HPDE6-E6E7 (cell line): Measurements from ENCODE around the gene CEP104.

Experiments used
- DNase-seq: peaks from one replicate; pipeline ENCODE4 v3.0.0; 2011; ENCODE audit warnings: missing footprints; ENCODE audit errors: extremely low spot score

CEP104 gene

DNA sequence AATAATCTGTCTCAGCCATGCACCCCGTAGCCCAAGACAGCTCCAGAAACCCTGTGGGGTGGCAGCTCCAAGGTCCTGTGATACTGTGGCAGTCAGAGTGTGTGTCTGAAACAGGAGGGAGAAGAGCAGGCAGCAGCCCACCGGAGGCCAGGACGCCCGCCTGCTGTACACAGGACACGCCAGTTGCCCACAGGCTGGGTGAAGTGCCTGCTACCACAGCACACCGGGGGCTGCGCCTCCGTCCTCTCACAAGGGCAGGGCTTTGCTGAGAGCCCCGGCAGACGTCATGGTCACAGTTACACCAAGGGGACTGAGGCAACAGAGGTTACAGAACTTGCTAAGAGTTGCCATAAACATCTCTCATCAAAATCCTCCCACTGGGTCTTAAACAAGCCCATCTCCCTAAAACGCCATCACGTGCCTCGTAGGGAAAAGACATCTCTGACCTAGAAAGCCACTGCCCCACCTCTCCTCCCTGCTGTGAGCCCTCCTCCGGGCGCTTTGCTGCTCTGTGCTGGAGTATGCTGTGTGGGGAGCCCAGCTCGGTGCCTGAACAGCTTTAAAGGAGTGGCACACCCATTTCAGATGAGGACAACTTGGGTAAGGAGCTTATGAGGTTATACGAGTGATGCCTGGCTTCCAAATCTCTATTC, 37.7 kb upstream of the CEP104 start:
- DNase-seq: no peak

- no peak for DNase-seq
These were observed 36.2 kb upstream of the CEP104 start for GRCh38 chr1:3893190-3893589.

DNA sequence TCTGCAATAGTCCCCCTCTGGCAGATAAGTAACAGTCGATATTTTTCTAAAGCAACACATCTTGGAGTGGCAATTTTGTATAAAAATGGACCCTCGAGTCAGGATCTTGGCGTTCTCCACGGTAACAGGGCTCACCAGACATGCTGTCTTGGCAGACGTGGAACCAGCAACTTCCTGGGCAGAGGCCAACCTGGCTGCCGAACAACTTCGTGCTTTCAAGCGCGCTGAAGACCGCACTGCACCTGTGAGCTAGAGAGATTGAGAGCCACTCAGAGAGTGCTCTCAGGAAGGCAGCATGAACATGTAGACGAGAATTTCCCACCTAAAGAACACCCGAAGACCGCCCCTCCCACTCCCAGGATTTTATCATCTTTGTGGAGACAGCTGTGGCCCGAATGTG, 35.7 kb upstream of the CEP104 start:
- DNase-seq: no peak

- no peak for DNase-seq
These were observed 34.4 kb upstream of the CEP104 start for GRCh38 chr1:3891329-3891865.

- no peak for DNase-seq
These were observed 33.6 kb upstream of the CEP104 start for GRCh38 chr1:3890389-3891328.

DNA sequence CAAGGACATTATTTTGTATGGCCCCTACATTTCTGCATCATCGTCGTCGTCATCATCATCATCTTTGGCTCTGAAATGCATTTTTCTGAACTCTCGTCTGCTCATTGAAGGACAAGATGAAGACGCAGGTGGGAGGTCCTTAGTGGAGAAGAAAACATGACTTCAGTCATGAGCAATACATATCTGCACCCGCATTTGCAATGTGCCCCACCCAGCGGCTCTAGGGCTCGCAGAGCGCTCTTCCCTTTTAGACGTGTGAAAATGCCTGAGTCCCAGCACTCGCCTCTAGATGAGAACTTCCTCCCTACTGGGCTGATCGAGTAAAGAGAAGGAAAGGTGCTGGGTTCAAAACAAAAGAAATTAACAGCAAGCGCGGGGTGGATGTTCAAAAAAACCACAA, 32.9 kb upstream of the CEP104 start:
- no peak for DNase-seq

- no peak for DNase-seq
These were observed 31.3 kb upstream of the CEP104 start for GRCh38 chr1:3888301-3888700.

DNA sequence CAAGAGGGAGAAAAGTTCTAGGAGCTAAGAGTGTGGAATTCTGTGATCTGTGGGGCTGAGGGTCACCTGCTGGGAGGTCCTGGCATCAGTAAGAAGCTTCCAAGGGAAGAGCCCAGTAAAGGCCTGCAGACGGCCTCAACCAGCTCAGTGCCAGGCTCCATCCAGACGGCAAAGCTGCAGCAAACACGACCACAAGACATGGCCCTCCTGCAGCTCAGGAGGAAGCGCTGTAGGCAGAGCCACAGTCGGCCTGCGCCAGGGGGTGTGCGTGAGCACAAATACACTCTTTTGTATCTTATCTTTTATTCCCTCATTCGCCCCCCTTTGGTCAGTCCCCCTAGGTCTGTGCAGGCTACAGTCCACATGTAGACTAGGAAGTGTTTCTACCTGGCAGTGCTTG, 29.7 kb upstream of the CEP104 start:
- DNase-seq: no peak

DNA sequence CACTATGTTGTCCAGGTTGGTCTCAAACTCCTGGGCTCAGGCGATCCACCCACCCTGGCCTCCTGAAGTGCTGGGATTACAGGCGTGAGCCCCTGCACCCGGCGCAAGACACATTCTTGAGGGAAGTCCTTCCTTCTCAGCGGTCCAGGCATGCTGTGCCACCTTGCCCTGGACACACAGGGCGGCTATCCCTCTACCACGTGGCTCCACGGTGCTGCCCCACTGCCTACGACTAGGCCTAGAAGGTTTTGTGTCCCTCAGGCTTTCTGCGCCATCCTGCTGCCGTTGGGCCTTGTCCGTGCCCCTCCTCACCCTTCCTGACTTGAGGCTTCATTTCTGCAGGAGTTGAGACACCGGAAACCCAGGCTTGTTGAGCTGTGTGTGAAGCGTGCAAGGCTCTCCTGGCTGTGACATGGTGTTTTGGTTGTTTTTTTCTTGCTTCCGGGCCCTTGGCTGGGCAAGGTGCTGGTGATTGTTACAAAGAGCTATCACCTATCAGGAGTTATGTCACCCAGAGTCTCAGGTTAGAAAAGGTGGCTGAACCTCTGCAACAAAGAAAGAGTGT, 29.2 kb upstream of the CEP104 start:
- no peak for DNase-seq

DNA sequence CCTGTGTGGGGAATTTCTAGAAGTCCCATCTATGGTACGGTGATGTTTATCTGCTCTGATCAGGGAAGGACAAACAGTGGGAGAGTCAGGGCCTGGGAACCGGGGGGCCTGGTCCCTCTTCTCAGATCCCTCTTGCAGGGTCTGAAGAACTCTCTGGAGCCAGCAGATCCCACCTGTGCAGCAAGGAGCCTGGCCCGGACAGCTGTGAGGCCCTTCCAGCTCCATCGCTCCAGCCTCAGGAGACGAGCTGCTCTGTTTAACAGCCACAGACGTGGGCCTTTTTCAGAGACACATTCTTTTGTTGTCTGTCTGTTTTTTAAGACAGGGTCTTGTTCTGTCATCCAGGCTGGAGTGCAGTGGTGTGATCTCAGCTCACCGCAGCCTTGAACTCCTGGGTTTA, 28.6 kb upstream of the CEP104 start:
- DNase-seq: no peak

- DNase-seq: no peak
These were observed 28.0 kb upstream of the CEP104 start for GRCh38 chr1:3884966-3885365.

- DNase-seq: no peak
These were observed 26.3 kb upstream of the CEP104 start for GRCh38 chr1:3883194-3883925.

GRCh38 chr1:3881193-3881480, 24.1 kb upstream of the CEP104 start:
- no peak for DNase-seq

DNA sequence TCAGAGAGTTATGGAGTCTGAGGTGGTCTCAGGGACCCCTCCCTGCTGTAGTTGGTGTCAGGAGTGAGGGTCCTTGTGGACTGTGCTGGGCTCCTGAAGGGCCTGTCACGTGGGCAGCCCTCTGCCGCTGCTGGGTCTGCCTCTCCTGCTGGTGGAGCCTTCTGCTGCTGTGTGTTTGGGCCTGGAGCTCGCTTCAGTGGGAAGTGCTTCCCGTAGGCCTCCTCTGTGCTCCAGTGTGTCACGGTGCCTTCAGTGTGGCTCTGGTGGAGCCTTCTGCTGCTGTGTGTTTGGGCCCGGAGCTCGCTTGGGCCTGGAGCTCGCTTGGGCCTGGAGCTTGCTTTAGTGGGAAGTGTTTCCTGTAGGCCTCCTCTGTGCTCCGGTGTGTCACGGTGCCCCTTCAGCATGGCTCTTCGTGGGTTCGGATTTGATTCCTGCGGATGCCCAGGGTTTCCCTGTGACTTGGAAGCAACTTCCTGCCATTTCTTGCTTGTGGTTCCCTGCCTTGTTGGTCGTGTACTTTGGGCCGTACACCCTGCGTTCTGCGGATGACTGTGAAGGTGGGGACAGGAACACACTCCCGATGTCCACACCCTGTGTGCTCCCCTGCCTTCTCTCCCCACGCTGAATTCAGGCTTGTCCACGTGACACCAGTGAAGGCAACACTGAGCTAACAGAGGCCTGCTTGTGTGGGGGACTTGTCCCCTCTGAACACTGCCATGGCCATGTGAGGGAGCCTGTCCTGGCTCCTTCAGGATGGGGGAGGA, 23.6 kb upstream of the CEP104 start:
- no peak for DNase-seq

GRCh38 chr1:3879787-3880428, 22.9 kb upstream of the CEP104 start:
- DNase-seq: no peak

DNA sequence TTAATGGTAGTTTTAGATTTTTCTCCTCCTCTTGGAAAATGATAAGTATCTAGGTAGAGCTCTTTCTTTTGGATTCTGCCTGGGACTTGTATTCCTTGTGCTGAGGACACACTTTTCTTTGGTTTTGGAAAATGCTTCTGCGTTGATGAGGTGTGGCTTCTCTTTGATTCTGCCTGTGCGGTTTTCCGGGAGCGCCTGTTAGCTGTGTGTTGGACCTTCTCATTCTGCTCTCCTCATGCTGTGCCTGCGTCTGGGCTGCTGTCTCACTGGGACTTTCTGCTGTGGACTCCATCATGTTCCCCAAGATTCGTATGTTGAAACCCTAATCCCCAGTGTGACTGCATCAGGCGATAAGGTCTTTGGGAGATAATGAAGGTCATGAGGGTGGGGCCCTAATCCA, 22.1 kb upstream of the CEP104 start:
- DNase-seq: no peak

- no peak for DNase-seq
These were observed 19.7 kb upstream of the CEP104 start for GRCh38 chr1:3876716-3877115.

DNA sequence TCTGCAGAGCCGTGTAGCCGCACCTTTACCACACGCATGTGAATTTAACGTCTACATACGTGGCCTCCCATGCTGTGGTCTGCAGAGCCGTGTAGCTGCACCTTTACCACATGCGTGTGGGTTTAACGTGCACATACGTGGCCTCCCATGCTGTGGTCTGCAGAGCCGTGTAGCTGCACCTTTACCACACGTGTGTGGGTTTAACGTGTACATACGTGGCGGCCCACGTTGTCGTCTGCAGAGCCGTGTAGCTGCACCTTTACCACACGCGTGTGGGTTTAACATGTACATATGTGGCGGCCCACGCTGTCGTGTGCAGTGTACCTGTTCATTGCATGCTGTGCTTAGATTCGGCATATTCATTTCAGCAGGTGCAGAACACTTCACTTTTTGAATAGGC, 17.7 kb upstream of the CEP104 start:
- DNase-seq: no peak

- no peak for DNase-seq
These were observed 15.5 kb upstream of the CEP104 start for GRCh38 chr1:3872546-3872945.

GRCh38 chr1:3871451-3871805, 14.4 kb upstream of the CEP104 start:
- DNase-seq: no peak

DNA sequence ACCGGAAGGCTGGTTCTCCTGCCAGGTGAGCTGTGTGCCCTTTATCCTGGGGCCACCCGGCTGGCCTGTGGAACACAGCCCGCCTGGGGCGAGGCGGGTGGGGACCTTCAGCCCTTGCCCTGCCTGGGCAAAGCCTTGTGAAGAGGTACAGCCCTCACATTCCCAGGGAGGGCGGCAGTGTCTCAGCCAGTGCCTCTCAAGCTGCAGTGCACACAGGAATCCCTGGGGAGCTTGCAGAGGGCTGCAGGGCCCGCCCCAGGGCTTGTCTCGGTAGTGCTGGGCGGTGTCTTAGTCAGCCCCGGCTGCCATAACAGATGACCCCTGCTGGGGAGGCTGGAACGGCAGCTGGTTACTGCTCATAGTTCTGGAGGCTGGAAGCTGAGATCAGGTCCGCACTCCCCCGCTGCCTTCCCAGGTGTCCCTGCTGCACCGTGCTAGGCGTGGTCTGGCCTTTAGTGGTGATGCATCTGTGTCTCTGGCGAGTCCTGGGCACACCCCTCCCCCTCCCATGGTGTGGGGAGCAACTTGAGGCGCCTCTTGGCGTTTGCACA, 12.8 kb upstream of the CEP104 start:
- no peak for DNase-seq
